ENCODE data around the gene GALNT2. TPM values are rescaled to one million over a fixed set of nuclear protein-coding genes. Genes with fewer than 3 reads are reported as not detected.

Gene GALNT2
- total RNA-seq, 3 donors from 2014 or later = 29.5 to 59.1 (median 55.2) TPM

GRCh38 chr1:230309646-230310177, 242.7 kb downstream of the GALNT2 start:
- ATAC-seq (no peak), DNase-seq (no peak)
- intact Hi-C loops (cut with DNase I, micrococcal nuclease) = loop anchor here (2.0 to 5.0 kb wide), 2 partner anchors 647 to 649 kb away; no protein-coding TSS in a partner anchor
- Histone ChIP-seq H3K4me1 (ENCODE audit: low read depth) (no peaks in the 10 kb centered on the region), H3K9me3 (no peaks in the 10 kb centered on the region), H3K4me3 (no peak overlapping the region), H3K36me3 (ENCODE audit: low read depth) (no peaks in the 10 kb centered on the region)
- TF ChIP-seq CTCF (IDR thresholded peaks at IDR 0.05) = no peak

DNA sequence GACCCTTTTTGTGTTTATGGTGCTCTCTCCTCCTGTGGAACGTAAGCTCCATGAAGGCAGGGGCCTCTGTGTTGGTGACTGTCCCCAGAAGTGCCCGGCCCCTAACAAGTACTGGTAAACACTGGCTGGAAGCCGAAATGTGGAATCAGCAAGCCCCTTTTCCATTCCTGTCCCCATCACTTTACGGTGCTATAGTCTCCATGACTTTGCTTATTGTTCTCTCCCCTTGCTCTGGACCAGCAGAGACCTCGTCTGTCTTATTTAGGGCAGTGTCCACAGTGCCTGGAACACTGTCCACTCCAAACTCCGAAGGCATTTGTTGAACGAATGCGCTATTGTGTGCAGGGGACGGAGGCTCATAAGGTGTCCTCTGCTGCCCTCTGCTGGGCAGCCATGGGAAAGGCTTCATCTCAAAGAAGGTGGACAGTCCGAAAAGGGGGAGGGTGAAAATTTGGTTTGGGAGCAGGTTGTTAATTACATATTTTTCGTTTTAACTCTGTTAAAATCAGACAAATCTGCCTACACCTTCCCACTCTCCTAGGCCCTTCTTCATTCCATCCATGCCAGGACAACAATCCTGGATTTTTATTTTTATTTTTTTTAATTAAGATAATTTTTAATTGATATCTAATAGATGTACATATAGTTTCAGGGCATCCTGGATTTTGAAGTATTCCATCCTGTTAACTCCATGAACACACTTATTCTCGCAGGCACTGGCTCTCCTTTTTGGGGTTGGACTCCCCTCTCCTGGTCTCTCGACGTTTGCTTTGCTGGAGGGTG, 243.5 kb downstream of the GALNT2 start:
- H3K4me1 ChIP-seq (ENCODE audit: low read depth) = no peaks in the 10 kb centered on the region
- TF ChIP-seq CTCF (IDR thresholded peaks at IDR 0.05) = peak; percentile 83
- DNase-seq = peak in 2 of 3 donors; percentile 78 to 84
- peak; percentile 82 for ATAC-seq
- intact Hi-C loops (cut with DNase I, micrococcal nuclease) = loop anchor here (2.0 to 5.0 kb wide), 2 partner anchors 648 to 650 kb away; no protein-coding TSS in a partner anchor
- no peaks in the 10 kb centered on the region for H3K36me3 ChIP-seq (ENCODE audit: low read depth)
- H3K4me3 ChIP-seq = no peak overlapping the region
- H3K9me3 ChIP-seq = no peaks in the 10 kb centered on the region

DNA sequence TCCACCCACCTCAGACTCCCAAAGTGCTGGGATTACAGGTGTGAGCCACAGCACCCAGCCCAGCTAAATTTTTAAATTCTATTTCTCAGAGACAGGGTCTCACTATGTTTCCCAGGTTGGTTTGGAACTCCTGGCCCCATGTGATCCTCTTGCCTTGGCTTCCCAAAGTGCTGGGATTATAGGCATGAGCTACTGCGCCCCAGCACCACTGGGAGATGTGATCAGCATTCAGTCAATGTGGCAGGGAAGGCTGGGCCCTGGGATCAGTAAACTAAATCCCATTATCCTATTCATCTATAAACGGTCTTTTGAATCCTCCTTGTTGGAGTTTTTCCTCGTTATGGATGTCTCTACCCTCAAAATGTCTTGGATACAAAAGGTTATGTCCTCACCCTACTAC, 245.6 kb downstream of the GALNT2 start:
- H3K4me3 ChIP-seq = no peak overlapping the region
- DNase-seq (no peak), ATAC-seq (no peak)
- no peak for TF ChIP-seq CTCF (IDR thresholded peaks at IDR 0.05)
- no peaks in the 10 kb centered on the region for H3K9me3 ChIP-seq
- intact Hi-C loops (cut with DNase I, micrococcal nuclease) = loop anchor here in 1 of 2 donors (5.0 kb wide), 1 partner anchor 650 kb away; no protein-coding TSS in a partner anchor
- no peaks in the 10 kb centered on the region for H3K36me3 ChIP-seq (ENCODE audit: low read depth)
- H3K4me1 ChIP-seq (ENCODE audit: low read depth) = no peaks in the 10 kb centered on the region

- intact Hi-C loops (cut with DNase I, micrococcal nuclease) = loop anchor here in 1 of 2 donors (5.0 kb wide), 1 partner anchor 651 kb away; no protein-coding TSS in a partner anchor
- Histone ChIP-seq H3K4me3 (no peak overlapping the region), H3K36me3 (ENCODE audit: low read depth) (no peaks in the 10 kb centered on the region), H3K4me1 (ENCODE audit: low read depth) (no peaks in the 10 kb centered on the region), H3K9me3 (no peaks in the 10 kb centered on the region)
- DNase-seq (no peak), ATAC-seq (no peak)
- no peak for TF ChIP-seq CTCF (IDR thresholded peaks at IDR 0.05)
Measured at GRCh38 chr1:230313453-230314141, 246.6 kb downstream of the GALNT2 start.

- no peak for DNase-seq
- no peak for TF ChIP-seq CTCF (IDR thresholded peaks at IDR 0.05)
- Histone ChIP-seq H3K36me3 (ENCODE audit: low read depth) (no peaks in the 10 kb centered on the region), H3K4me3 (no peak overlapping the region), H3K4me1 (ENCODE audit: low read depth) (no peaks in the 10 kb centered on the region), H3K9me3 (no peaks in the 10 kb centered on the region)
- no peak for ATAC-seq
- intact Hi-C loops (cut with DNase I, micrococcal nuclease) = loop anchor here in 1 of 2 donors (5.0 kb wide), 1 partner anchor 652 kb away; no protein-coding TSS in a partner anchor
Measured at GRCh38 chr1:230314142-230314470, 247.1 kb downstream of the GALNT2 start.

Measured in mucosa of descending colon (tissue), 3 donors.